Activated CD4-positive, alpha-beta T cell treated with anti-CD3 and anti-CD28 coated beads for 24 hours (primary cell): ENCODE data around the gene MSI2.
A peak's percentile ranks its signal among the peaks of the same experiment; 100 is the strongest.

Source experiments
- DNase-seq, 2 donors: peaks; one replicate each; pipeline ENCODE4 v3.0.0-alpha.2; 2020; ENCODE audit warnings: low read depth in 2 of 2

Gene MSI2

DNA sequence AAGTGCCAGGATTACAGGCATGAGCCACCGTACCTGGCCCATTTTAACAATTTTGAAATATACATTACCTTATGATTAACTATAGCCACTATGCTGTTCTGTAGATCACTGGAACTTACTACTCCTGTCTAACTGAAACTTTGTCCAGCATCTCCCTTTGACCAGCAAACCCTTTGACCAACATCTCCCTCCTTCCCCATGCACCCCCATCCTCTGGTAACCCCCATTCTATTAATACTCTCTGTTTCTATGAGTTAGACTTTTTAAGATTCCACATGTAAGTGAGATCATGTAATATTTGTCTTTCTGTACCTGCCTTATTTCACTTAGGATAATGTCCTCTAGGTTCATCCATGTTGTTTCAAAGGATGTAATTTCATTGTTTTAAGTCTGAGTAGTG, 178.0 kb downstream of the MSI2 start:
- DNase-seq, result no peak

DNA sequence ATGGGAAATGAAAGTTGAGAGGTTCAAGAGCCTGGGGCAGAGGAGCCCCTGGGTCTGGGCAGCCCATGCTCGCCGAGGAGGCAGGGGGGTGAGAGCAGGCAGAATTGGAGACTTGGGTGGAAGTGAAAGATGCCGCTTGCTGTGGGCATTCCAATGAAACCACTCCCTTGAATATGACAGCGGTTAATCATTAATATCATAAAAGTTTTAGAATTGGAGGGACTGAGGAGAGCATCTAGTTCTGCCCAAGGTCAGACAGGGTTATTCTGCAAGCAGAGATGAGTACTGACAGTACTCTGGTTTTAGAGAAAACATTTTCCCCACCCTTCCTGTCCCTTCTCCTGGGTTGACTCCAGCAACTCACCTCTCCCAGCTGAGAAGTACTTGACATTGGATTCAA, 180.2 kb downstream of the MSI2 start:
- DNase-seq, result no peak

DNA sequence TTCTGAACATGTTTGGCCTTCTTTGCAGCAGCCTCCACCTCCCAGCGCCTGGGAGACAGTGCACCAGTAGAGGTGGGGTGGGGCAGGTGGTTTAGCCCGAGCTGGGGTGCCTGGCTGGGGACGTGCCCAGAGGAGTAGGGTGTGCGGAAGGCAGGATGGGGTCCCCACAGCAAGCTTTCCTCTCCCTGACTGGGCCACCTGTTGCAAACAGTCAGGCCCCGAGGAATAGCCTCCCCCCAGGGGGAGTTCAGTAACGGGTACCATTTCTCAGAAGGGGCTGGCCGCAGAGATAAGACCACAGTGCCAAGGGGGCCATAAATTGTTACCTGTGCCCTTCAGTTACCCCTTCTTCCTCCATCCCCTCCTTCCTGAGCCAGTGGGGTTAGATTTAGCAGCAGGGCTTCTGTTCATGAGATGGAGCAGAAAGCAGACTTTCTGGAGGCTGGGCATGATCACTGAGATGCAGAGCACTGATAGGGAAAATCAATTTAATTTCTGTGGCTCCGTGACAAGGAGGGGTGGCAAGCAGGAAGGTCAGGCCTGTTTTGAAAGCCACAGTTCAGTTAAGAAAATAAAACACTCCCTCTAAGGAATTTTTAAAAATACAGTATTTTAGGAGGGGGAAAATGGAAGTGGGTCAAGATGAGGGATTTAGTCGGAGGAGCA, 181.9 kb downstream of the MSI2 start:
- DNase-seq, result no peak

DNA sequence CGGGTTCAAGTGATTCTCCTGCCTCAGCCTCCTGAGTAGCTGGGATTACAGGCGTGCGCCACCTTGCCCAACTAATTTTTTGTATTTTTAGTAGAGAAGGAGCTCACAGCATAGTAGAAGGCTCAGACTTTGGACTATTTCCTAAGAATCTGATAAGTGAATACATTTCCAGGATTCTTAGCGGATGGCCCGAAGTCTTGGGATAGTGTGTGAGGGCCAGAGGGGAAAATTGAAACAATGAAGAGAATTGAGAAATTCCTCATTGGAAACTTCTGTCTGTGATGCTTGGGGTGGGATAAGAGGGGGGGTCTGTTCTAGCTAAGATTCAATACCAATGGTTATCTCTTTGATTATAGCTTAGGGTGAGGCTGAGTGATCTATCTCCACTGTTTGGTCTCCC, 183.3 kb downstream of the MSI2 start:
- DNase-seq, result no peak

DNA sequence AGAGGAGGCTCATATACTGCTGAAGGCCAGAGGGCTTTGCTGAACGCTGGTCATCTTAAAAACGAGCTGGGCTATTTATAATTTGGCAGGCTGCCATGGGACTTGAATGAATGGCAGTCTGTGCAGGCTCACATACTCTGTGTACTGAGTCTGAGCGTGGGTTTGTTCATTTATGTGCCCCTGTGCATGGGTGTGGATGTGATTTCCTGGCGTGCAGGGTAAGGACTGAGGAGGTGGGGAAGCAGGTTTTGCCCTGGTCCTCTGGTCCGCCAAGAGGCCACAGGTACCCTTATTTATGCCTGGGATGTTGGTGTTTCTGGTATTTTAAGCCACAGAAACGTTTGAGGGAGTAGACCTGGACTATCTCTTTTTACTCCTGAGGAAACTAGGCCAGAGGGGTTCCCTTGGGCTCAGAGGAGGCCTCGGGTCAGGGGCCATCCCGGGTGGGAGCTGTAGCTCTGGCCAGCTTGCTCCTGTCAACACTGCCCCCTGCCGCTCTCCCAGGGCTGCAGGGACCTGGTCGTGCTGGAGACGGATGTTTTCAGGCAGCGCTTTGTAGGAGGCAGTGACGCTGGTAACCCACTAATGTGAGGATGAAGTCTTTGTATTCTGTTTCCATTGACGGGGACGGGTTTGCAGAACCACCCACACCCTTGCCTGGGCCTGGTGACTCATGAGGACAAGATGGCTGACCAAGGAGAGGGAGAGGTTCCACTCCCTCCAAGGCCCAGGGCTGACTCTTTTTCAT, 184.4 kb downstream of the MSI2 start:
- peak; percentile 67 to 70 for DNase-seq

DNA sequence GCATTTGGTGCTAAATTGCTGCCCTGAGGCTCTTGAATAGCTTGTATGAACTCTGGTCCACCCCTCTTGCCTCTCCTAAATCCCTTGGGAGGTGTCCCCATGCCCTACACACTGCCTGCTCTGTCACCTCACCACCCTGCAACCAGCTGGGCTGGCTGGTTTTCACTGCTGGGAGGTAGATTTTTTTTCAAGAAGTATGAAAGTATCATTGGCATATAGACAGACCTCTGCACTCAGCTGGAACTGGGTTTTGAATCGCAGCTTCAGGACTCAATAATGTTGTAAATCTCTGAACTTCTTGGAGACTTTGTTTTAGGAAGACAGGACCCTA, 184.9 kb downstream of the MSI2 start:
- no peak for DNase-seq

DNA sequence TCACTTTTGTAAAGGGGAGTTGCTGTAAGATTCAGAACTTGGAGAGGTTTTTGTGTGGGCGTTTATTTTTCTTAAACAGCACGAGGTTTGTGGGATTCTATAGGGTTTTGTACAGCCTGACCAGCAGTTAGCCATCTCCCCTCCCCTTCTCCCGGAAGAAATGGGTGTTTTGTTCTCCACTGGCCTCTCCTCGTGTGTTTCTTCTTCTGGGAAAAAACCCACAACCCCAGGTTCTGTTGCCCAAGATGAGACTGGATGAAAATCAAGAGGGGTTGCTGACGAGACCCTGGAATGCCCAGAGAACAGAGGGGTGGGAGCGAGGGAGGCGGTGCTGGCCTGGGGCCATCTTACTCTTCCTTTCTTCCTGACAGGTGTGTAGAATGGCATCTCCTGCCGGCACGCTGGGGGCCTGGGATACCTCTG, 186.1 kb downstream of the MSI2 start:
- DNase-seq, result no peak

DNA sequence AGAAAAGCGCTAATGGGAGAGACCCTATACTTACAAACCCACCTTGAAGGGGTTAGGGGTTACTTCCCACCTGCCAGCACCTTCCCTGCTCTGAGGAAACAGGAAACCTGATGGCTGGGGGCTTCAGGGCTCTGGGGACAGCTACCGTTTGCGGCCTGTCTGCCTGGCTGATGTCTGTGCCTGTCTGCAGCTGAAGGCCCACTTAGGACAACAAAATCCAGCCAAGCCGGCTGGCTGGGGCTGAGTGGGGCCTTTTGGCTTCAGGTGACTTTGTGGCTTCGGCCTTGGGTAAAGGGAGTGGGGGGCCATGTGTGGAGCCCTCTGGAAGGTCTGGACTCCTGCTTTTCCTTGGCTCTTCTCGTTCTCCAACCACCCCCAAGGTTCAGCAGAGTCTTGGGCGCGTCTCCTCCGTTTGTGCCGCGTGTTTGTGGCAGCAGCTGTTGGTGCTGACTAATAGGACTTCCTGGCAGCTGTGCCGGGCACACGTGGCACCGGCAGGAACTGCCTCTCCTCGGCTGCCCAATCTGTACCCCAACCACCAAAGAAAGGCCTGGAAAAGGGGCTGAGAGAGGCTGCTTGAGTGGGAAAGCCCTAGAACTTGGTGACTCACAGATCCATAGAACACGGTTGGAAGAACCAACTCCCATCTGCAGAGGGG, 186.7 kb downstream of the MSI2 start:
- no peak for DNase-seq

DNA sequence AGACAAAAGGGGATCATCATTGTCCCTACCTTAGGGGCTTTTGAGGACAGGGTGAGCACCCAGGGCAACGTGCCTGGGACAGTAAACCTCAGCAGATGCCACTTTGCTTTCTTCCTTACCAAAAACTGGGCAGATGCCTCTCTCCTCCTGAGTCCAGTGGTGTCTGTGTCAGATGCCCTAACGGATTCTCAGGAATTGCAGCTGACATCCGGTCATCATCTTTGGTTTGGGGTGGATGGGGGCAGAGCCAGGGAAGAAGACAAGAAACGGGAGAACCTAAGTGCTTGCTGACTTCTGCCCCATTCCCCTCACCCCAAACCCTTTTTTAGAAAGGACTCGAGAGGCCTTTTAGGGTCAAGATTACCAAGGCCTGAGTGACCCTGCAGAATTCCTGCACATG, 187.5 kb downstream of the MSI2 start:
- no peak for DNase-seq

DNA sequence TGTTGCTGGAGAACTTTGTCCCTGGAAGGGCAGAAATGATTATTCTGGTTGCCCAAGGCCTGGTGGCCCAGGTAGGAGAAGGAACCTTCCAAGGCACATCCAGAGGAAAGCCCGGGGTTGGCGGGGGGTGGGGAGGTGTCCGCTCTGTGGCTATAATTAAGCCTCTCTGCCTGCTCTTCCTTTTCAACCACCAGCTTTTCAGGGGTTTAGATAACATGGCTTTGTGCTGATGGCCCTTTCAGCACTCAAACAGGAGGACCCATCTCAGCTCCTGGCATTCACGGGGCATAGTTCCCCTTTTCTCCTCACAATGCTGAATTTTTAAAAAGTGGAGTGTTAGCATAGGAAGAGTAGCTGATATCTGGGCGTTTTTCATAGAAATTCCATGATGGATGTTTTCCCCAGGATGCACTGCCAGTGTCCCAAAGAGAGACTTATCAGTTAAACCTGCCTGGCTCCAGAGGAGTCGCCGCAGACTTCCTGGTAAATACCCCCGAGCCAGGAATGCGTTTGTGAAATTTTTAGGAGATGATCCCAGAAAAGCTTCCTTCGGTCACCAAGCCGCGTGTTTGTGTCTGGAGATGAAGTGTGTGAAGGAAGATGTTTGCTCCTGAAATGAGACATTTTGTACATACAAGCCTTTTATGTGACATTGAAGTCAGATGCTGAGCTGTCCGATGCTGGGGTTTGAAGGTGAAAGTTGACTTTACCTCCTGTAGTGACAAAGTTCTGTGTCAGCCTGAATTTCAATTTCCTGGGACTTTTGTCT, 188.5 kb downstream of the MSI2 start:
- no peak for DNase-seq

DNA sequence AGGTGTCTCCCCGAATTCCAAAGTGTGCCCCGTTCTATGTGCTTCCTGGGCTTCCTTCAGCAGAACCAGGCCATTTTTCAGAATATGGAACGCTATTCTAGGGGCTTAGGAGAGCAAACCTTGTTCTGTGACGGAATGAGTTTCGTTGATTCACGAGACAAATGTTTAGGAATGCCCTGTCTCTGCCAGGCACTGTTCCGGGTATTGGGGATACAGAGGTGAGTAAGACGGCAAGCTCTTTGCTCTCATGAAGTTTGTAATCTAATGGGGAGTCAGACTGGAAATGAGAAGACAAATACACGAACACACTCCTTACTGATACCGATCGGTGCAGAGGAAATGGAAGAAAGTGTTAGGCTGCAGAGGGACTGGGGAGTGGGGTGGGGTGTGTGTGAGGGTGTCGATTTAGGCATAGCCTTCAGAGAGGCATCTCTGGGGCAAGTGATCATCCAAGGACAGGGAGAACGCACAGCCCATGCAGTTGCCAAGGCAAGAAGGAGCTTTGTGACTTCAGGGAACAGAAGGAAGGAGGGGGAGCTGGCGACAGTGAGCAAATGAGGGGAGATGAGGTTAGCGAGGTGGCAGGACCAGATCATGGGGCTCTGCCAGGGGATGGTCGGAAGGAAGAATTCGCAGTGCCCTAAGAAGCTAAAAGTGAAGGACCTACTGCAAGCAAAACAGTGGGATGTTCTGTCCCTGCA, 189.6 kb downstream of the MSI2 start:
- DNase-seq, result no peak

DNA sequence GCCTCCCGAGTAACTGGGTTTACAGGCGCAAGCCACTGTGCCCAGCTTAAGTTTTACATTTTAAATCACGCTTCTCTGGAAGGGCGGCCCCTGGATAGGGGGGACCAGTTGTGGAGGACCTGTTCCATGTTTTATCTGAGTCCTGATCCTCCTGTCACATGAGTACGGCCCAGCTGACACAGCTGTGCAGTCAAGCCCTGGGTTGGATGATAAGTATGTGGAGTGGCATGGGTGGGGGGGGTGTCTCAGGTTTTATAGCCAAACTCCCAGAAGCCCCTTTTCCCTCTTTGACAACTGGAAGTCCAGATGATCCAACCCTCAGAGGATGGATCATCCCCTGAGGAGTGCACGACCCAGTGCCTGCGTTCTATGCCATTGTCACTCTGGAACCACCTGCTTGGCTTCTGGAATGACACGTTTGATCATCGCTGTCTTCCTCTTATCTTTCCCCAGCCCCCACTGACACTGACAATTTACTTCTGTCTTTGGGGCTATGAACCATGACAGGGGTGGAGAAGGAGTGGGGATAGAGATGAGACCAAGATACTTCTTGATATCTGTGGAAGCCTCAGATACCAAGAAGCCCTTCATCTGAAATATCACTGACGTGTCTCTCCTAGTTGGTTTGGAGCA, 191.2 kb downstream of the MSI2 start:
- DNase-seq, result no peak

DNA sequence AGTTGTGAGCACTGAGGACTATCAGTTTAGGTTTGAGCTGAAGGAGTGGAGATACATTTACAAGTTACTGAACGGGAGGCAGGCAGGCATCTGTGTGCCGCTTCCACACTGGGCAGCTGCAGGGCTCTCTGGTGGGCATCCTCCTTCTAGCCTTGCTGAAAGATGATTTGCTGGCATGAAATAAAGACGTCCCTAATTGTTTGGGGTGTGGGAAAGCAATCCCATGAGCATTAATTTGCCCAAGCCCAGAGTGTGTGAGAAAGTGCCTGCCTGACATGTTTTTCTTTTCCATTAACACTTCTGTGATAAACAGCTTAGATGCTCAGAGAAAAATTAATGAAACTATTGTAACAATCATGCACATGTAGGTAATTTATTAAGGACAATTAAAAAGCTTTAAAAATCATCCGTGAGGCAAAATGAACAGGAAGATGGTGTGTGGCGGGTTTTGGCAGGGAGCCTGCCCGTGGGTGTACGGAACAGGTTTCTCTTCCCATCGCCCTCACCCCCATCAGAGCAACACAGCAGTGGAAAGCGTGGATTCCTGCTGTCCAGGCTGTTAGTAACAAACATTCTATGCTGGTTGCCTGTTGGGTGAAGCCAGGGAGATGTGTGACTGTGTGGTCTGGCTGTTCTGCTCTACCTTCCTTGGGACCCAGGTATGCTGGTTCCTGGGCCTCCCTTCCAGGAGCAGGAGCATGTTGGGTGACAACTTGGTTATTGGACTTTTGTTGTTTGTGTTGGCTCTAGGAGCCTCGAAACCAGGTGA, 191.9 kb downstream of the MSI2 start:
- DNase-seq, result no peak

DNA sequence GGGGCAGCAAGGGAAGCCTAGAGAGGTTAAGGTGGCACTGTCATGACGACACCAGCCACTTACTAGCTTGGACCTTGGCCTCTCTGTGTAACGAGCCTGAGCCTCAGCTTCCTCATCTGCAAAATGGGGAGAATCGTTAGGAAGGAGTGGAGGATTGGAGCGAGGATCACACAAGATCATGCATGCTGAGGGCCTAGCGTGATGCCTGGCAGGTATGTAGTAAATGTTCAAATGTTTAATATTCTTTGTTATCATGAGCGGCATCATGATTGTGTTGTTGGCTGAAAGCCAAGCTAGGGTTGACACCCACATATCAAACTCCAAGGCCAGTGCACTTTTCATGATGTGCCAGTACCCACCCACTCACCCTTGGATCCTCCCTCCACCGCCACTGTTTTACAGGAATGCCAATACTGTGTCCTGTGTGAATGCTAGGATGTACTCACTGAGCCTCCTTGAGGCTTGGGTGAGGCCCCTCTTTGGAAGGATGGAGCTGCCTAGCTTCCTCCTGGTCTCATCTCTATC, 192.5 kb downstream of the MSI2 start:
- no peak for DNase-seq

DNA sequence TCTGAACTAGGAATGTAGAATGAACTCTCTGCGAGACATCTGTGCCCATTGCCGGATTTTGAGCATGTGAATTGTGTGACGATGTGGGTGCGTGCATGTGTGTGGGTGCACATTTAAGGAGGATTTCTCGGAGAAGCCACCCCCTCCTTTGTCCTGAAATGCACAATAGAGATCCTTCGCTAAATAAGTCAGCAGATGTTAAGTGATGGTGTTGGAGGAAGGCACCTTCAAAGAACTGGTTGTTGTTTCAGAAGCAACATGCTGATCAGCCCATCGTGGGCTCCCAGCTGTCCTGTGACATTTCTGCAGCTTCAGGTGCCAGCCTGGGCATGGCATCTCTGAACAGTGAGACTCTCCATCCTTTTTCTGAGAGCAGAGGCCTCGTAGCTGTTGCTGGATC, 194.9 kb downstream of the MSI2 start:
- DNase-seq, result no peak

DNA sequence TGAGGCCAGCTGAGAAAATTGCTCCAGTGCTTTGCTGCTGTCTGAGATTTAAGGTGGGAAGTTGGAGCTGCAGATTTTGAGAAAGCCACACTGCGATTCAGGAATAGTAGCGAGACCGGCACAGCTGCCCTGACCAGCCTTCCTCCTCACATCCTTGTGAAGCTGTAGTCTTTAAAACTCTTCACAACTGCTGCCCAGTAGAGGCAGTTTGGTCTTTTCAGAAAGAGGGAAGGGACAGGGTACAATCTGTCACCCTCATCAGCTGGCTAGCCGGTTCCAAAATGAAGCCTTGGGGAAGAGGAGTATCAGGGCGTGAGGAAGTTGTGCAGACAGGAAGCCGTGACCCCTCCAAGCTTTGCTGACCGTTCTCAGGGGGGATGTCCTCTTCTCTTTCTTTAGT, 195.3 kb downstream of the MSI2 start:
- DNase-seq, result no peak

DNA sequence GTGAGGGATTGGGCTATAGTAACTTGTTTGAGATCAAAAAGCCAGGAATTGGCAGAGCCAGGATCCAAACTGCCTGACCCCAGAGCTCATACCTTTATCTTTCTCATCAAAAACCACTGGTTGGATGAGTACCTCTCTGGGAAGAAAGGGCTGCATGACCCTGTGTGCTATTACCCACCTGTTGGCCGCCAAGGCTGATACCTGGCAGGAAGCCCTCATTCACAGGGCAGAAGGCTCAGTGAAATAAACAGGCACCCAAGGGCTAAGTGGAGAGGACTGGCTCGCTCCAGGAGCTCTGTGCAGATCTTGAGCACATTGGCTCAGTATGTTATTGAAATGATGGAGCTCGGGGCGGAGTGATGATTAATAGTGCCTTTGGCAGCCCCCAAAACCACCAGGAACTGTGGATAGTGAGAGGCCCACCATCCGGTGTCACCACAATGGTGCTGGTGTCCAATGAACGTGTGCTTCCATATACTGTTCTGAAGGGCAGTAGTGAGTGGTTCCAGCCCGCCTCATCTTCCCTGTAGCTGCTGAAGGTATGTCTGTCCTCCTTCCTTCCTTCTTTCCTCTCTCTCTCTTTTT, 197.6 kb downstream of the MSI2 start:
- no peak for DNase-seq

DNA sequence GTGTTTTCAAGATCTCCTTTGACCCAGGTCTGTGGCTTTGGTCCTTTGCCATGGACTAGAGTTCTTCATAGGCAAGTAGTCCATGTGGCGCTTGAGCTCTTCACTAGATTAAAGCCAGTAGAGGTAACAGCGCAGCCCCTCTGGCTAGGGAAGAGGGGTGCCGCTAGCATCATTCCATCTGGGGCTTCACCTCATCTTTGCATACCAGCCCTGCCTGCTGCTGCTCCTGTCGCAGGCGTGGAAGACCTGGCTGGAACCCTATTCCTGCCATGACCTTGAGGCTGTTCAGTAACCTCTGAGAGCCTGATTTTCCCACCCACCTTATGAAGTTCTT, 198.4 kb downstream of the MSI2 start:
- DNase-seq, result no peak

DNA sequence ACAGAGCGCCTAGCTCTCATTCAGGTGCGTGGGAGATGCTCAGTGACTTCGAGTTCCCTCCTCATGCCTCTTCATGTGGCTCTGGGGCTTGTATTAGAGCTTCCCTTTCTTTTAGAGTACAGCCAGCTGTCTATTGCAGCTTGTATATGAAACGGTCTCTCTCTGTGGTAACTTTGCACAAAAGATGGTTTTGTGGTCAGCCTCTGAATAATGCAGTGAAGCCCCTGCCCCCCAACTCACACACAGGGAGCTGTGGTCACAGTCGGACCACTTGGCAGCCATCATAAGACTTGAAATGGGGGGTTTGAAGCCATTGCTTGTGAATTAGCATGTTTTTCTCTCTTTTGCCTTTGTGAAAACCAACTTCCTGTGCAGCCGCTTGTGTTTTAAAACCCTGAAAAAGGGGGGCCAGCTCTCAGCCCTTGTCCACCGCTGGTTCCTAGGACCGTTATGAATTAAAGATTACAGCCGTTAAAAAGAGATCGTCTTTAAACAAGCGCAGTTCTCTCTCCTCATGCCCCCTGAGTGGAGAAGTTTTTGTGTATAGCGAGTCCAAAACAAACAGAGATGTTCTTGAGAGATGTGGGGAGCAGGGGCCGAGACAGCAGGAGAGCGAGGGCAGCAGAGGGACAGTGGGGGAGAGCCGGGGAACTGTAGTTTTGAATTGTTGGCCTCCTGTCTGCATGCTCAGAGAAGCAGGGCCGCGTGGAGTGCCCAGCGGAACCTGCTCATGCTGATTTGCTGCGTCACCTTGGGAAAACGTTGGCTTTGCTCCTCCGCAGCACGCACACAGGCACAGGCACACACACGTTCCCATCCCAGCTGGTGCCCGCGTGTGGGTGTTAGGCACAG, 199.0 kb downstream of the MSI2 start:
- DNase-seq, result no peak
